HEK293 (cell line): Measurements from ENCODE around the gene TLX3.

Source experiments
- CTCF ChIA-PET: fragments of 350-600 bp; formaldehyde crosslinking; extraction: SDS; loops from one replicate; lab custom pipeline; 2021; ENCODE audit warnings: antibody characterized with exemption; lab: Yijun Ruan, JAX
- POLR2A ChIA-PET: fragments of 300-600 bp; formaldehyde crosslinking; extraction: SDS; loops from one replicate; lab custom pipeline; 2020; ENCODE audit warnings: antibody characterized with exemption, inconsistent platforms; lab: Yijun Ruan, JAX
- H3K27ac ChIP-seq: fragments of 200-500 bp; sonication (Bioruptor generic); 2 replicates; pipeline ENCODE4 v1.5.1; 2014; ENCODE audit warnings: low read depth, low read length, control low read depth, inconsistent platforms; ENCODE audit errors: extremely low read depth
- H3K36me3 ChIP-seq, 2 experiments: fragments of 200-500 bp in 1 of 2; sonication (Bioruptor generic) in 1 of 2; 1 replicate in 1 of 2; 2 replicates in 1 of 2; pipeline ENCODE4 v1.5.1; 2014 to 2017; ENCODE audit warnings: inconsistent platforms in 2 of 2, low read length in 2 of 2; ENCODE audit not compliant: control insufficient read depth in 2 of 2, insufficient read depth in 1 of 2
- H3K4me1 ChIP-seq: fragments of 200-500 bp; sonication (Bioruptor generic); 2 replicates; pipeline ENCODE4 v1.5.1; 2014; ENCODE audit warnings: mild to moderate bottlenecking, low read length, inconsistent platforms; ENCODE audit not compliant: control insufficient read depth, insufficient read depth
- H3K4me3 ChIP-seq: 2 replicates; pipeline ENCODE4 v1.5.1; 2011; ENCODE audit warnings: low read depth, mild to moderate bottlenecking, control low read depth, low read length, moderate library complexity
- H3K9me3 ChIP-seq: fragments of 200-500 bp; sonication (Bioruptor generic); 2 replicates; pipeline ENCODE4 v1.5.1; 2014; ENCODE audit warnings: low read depth, low read length, inconsistent platforms; ENCODE audit not compliant: control insufficient read depth, insufficient read depth
- BCL11B ChIP-seq: fragments of 450-650 bp; formaldehyde crosslinking; IDR thresholded peaks from 2 replicates; pipeline ENCODE4 v1.5.1; 2016; ENCODE audit warnings: low read depth, missing biosample characterization, missing genetic modification characterization
- EGR2 ChIP-seq: fragments of 450-650 bp; formaldehyde crosslinking; IDR thresholded peaks from 2 replicates; pipeline ENCODE4 v1.5.1; 2016; ENCODE audit warnings: low read depth, missing biosample characterization, missing genetic modification characterization
- HOXA7 ChIP-seq: sonication (generic); formaldehyde crosslinking; IDR thresholded peaks from 2 replicates; pipeline ENCODE4 v1.8.1; 2022; ENCODE audit warnings: missing genetic modification reagents, borderline replicate concordance
- HOXD13 ChIP-seq: sonication (generic); formaldehyde crosslinking; IDR thresholded peaks from 2 replicates; pipeline ENCODE4 v1.8.0; 2022; ENCODE audit warnings: missing genetic modification reagents, borderline replicate concordance
- SCRT1 ChIP-seq: fragments of 450-650 bp; formaldehyde crosslinking; IDR thresholded peaks from 2 replicates; pipeline ENCODE4 v1.5.1; 2016; ENCODE audit warnings: missing biosample characterization, missing genetic modification characterization, borderline replicate concordance
- ZNF155 ChIP-seq: fragments of 450-650 bp; formaldehyde crosslinking; IDR thresholded peaks from 2 replicates; pipeline ENCODE4 v1.5.1; 2016; ENCODE audit warnings: missing biosample characterization, missing genetic modification characterization
- ZNF324 ChIP-seq: fragments of 450-650 bp; formaldehyde crosslinking; IDR thresholded peaks from 2 replicates; pipeline ENCODE4 v1.5.1; 2016; ENCODE audit warnings: missing biosample characterization, missing genetic modification characterization
- ZNF391 ChIP-seq: fragments of 450-650 bp; formaldehyde crosslinking; IDR thresholded peaks from 2 replicates; pipeline ENCODE4 v1.5.1; 2016; ENCODE audit warnings: low read depth, missing biosample characterization, missing genetic modification characterization, borderline replicate concordance
- ZNF394 ChIP-seq: fragments of 450-650 bp; formaldehyde crosslinking; IDR thresholded peaks from 2 replicates; pipeline ENCODE4 v1.5.1; 2016; ENCODE audit warnings: missing biosample characterization, missing genetic modification characterization, mild to moderate bottlenecking, moderate library complexity, borderline replicate concordance
- ZNF549 ChIP-seq: fragments of 450-650 bp; IDR thresholded peaks from 2 replicates; pipeline ENCODE4 v1.5.1; 2018; ENCODE audit warnings: missing biosample characterization, missing genetic modification characterization, mild to moderate bottlenecking, inconsistent platforms, moderate library complexity
- ZNF658 ChIP-seq: fragments of 450-650 bp; formaldehyde crosslinking; IDR thresholded peaks from 2 replicates; pipeline ENCODE4; 2016; ENCODE audit warnings: missing biosample characterization, missing genetic modification characterization
- ZNF768 ChIP-seq: fragments of 450-650 bp; formaldehyde crosslinking; IDR thresholded peaks from 2 replicates; pipeline ENCODE4 v1.5.1; 2018; ENCODE audit warnings: missing biosample characterization, mild to moderate bottlenecking, missing genetic modification characterization
- ZNF785 ChIP-seq: fragments of 450-650 bp; formaldehyde crosslinking; IDR thresholded peaks from 2 replicates; pipeline ENCODE4 v1.5.1; 2016; ENCODE audit warnings: missing biosample characterization, missing genetic modification characterization
- TF ChIP-seq, protein P1 (sequence below): fragments of 450-650 bp; formaldehyde crosslinking; IDR thresholded peaks from 2 replicates; pipeline ENCODE4 v1.5.1; 2016; ENCODE audit warnings: missing biosample characterization, missing genetic modification characterization, borderline replicate concordance
- TF ChIP-seq, protein P2 (sequence below): fragments of 450-650 bp; formaldehyde crosslinking; IDR thresholded peaks from 2 replicates; pipeline ENCODE4 v1.5.1; 2016; ENCODE audit warnings: missing biosample characterization, missing genetic modification characterization
- TF ChIP-seq, protein P3 (sequence below): fragments of 450-650 bp; formaldehyde crosslinking; IDR thresholded peaks from 2 replicates; pipeline ENCODE4 v1.5.1; 2016; ENCODE audit warnings: missing biosample characterization, missing genetic modification characterization
- TF ChIP-seq, protein P4 (sequence below): fragments of 450-650 bp; formaldehyde crosslinking; IDR thresholded peaks from 2 replicates; pipeline ENCODE4 v1.5.1; 2016; ENCODE audit warnings: missing biosample characterization, missing genetic modification characterization

The TLX3 gene

DNA sequence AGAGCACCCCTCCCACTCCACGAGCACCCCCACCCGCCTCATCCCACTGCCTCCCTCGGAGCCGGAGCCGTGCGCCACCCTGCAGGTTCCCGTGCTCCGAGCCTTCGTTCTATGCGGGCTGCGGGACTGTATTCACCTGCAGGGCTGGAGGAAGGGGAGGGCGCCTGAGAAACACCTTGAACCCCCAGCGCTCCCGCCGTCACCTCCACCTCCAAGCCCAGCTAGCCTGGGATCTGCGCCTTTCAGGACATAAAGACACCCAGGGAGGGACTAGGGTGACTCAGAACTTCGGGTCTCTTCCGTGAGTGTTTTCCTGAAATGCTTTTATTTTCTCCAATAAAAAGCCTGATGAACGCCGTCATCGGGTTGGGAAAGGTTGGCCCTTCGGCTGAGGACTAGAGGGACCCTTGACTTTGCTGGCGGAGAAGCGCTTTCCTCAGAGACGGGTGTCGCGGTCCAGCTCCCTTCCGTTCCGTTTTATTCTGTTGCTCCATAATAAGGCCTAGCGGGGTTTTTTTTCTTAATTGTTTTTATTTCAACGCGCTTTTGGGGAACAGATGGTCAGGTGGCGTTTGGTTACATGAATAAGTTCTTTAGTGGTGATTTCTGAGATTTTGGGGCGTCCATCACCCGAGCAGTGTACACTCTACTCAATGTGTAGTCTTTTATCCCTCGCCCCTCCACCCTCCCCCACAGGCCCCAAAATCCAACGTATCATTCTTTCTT, 4.6 kb downstream of the TLX3 start:
- no peak for TF ChIP-seq EGR2 (tag by site-specific recombination)
- TF ChIP-seq, all 188 proteins: peak for 0
- H3K36me3 ChIP-seq, result peaks cover 3 to 9% of the 10 kb centered on the region in 2 experiments; a peak in 2 of 3 replicates
- H3K4me1 ChIP-seq, result no peaks in the 10 kb centered on the region
- ChIA-PET CTCF (interaction anchor here (0.6 kb wide), 1 partner anchor 31 kb away, joined by 4 read pairs; no protein-coding TSS in a partner anchor), POLR2A (no interaction called here)
- no peaks in the 10 kb centered on the region for H3K9me3 ChIP-seq
- no peak overlapping the region for H3K4me3 ChIP-seq
- H3K27ac ChIP-seq, result no peak overlapping the region

DNA sequence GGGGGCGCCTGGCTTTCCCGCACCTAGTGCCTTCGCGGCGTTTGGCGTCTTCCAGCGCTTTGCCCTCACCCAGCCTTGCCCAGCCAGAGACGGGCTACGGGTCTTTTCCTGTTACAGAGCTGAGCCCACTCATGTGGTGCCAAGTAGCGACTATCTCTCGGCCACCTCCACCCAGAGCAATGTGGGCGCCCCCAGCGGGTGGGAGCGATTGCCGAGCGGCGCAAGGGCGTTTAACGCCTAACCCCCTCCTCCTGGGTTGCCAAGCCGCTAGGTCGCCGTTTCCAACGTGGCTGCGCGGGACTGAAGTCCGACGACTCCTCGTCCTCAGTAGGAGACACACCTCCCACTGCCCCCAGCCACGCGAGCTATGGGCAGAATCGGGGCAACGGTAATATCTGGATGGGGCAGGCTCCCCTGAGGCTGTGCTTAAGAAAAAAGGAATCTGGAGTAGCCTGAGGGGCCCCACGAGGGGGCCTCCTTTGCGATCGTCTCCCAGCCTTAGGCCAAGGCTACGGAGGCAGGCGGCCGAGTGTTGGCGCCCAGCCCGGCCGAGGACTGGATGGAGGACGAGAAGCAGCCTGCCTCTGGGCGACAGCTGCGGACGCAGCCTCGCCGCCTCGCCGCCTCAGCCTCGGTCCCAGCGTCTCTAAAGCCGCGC, 5.8 kb downstream of the TLX3 start:
- H3K4me3 ChIP-seq, result no peak overlapping the region
- H3K36me3 ChIP-seq, result peaks cover 3 to 9% of the 10 kb centered on the region in 2 experiments; a peak in 2 of 3 replicates
- ChIA-PET POLR2A (no interaction called here), CTCF (no interaction called here)
- no peak overlapping the region for H3K27ac ChIP-seq
- H3K9me3 ChIP-seq, result no peaks in the 10 kb centered on the region
- no peaks in the 10 kb centered on the region for H3K4me1 ChIP-seq
- no peak for TF ChIP-seq ZNF391 (tag by site-specific recombination)
- TF ChIP-seq BCL11B, result no peak
- no peak for TF ChIP-seq HOXD13 (CRISPR knock-in tag)
- TF ChIP-seq, protein P1, sequence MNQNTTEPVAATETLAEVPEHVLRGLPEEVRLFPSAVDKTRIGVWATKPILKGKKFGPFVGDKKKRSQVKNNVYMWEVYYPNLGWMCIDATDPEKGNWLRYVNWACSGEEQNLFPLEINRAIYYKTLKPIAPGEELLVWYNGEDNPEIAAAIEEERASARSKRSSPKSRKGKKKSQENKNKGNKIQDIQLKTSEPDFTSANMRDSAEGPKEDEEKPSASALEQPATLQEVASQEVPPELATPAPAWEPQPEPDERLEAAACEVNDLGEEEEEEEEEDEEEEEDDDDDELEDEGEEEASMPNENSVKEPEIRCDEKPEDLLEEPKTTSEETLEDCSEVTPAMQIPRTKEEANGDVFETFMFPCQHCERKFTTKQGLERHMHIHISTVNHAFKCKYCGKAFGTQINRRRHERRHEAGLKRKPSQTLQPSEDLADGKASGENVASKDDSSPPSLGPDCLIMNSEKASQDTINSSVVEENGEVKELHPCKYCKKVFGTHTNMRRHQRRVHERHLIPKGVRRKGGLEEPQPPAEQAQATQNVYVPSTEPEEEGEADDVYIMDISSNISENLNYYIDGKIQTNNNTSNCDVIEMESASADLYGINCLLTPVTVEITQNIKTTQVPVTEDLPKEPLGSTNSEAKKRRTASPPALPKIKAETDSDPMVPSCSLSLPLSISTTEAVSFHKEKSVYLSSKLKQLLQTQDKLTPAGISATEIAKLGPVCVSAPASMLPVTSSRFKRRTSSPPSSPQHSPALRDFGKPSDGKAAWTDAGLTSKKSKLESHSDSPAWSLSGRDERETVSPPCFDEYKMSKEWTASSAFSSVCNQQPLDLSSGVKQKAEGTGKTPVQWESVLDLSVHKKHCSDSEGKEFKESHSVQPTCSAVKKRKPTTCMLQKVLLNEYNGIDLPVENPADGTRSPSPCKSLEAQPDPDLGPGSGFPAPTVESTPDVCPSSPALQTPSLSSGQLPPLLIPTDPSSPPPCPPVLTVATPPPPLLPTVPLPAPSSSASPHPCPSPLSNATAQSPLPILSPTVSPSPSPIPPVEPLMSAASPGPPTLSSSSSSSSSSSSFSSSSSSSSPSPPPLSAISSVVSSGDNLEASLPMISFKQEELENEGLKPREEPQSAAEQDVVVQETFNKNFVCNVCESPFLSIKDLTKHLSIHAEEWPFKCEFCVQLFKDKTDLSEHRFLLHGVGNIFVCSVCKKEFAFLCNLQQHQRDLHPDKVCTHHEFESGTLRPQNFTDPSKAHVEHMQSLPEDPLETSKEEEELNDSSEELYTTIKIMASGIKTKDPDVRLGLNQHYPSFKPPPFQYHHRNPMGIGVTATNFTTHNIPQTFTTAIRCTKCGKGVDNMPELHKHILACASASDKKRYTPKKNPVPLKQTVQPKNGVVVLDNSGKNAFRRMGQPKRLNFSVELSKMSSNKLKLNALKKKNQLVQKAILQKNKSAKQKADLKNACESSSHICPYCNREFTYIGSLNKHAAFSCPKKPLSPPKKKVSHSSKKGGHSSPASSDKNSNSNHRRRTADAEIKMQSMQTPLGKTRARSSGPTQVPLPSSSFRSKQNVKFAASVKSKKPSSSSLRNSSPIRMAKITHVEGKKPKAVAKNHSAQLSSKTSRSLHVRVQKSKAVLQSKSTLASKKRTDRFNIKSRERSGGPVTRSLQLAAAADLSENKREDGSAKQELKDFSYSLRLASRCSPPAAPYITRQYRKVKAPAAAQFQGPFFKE (tag by site-specific recombination), result no peak
- TF ChIP-seq HOXA7 (CRISPR knock-in tag), result no peak
- no peak for TF ChIP-seq ZNF549 (tag by site-specific recombination)
- no peak for TF ChIP-seq ZNF324
- no peak for TF ChIP-seq ZNF768 (tag by site-specific recombination)
- TF ChIP-seq, protein P2, sequence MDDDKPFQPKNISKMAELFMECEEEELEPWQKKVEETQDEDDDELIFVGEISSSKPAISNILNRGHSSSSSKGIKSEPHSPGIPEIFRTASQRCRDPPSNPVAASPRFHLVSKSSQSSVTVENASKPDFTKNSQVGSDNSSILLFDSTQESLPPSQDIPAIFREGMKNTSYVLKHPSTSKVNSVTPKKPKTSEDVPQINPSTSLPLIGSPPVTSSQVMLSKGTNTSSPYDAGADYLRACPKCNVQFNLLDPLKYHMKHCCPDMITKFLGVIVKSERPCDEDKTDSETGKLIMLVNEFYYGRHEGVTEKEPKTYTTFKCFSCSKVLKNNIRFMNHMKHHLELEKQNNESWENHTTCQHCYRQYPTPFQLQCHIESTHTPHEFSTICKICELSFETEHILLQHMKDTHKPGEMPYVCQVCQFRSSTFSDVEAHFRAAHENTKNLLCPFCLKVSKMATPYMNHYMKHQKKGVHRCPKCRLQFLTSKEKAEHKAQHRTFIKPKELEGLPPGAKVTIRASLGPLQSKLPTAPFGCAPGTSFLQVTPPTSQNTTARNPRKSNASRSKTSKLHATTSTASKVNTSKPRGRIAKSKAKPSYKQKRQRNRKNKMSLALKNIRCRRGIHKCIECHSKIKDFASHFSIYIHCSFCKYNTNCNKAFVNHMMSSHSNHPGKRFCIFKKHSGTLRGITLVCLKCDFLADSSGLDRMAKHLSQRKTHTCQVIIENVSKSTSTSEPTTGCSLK (tag by site-specific recombination), result no peak
- TF ChIP-seq, protein P3, sequence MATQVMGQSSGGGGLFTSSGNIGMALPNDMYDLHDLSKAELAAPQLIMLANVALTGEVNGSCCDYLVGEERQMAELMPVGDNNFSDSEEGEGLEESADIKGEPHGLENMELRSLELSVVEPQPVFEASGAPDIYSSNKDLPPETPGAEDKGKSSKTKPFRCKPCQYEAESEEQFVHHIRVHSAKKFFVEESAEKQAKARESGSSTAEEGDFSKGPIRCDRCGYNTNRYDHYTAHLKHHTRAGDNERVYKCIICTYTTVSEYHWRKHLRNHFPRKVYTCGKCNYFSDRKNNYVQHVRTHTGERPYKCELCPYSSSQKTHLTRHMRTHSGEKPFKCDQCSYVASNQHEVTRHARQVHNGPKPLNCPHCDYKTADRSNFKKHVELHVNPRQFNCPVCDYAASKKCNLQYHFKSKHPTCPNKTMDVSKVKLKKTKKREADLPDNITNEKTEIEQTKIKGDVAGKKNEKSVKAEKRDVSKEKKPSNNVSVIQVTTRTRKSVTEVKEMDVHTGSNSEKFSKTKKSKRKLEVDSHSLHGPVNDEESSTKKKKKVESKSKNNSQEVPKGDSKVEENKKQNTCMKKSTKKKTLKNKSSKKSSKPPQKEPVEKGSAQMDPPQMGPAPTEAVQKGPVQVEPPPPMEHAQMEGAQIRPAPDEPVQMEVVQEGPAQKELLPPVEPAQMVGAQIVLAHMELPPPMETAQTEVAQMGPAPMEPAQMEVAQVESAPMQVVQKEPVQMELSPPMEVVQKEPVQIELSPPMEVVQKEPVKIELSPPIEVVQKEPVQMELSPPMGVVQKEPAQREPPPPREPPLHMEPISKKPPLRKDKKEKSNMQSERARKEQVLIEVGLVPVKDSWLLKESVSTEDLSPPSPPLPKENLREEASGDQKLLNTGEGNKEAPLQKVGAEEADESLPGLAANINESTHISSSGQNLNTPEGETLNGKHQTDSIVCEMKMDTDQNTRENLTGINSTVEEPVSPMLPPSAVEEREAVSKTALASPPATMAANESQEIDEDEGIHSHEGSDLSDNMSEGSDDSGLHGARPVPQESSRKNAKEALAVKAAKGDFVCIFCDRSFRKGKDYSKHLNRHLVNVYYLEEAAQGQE (tag by site-specific recombination), result no peak
- TF ChIP-seq ZNF658, result no peak
- TF ChIP-seq ZNF155 (tag by site-specific recombination), result no peak
- TF ChIP-seq, protein P4, sequence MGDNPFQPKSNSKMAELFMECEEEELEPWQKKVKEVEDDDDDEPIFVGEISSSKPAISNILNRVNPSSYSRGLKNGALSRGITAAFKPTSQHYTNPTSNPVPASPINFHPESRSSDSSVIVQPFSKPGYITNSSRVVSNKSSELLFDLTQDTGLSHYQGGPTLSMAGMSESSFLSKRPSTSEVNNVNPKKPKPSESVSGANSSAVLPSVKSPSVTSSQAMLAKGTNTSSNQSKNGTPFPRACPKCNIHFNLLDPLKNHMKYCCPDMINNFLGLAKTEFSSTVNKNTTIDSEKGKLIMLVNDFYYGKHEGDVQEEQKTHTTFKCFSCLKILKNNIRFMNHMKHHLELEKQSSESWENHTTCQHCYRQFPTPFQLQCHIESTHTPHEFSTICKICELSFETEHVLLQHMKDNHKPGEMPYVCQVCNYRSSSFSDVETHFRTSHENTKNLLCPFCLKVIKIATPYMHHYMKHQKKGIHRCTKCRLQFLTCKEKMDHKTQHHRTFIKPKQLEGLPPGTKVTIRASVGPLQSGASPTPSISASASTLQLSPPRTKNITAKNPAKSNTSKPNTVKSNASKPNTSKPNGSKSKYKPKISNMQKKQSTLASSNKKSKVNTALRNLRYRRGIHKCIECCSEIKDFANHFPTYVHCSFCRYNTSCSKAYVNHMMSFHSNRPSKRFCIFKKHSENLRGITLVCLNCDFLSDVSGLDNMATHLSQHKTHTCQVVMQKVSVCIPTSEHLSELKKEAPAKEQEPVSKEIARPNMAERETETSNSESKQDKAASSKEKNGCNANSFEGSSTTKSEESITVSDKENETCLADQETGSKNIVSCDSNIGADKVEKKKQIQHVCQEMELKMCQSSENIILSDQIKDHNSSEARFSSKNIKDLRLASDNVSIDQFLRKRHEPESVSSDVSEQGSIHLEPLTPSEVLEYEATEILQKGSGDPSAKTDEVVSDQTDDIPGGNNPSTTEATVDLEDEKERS (tag by site-specific recombination), result no peak
- no peak for TF ChIP-seq ZNF394 (tag by site-specific recombination)
- TF ChIP-seq EGR2 (tag by site-specific recombination), result no peak
- TF ChIP-seq ZNF785 (tag by site-specific recombination), result no peak
- no peak for TF ChIP-seq SCRT1 (tag by site-specific recombination)
